OCI-LY1 (cell line): ENCODE measurements around the gene ALX1.
"Not testable (repeated sequence)": the region's sequence is repeated elsewhere in the genome, so short reads cannot be mapped to it uniquely, and the experiment has no call there.

Source experiments
- EZH2 ChIP-seq: fragments of 200-600 bp; sonication (generic), shearing (Covaris generic); IDR thresholded peaks from 2 replicates; pipeline ENCODE4 v1.8.0; 2017; ENCODE audit warnings: borderline replicate concordance, mixed run types, mild to moderate bottlenecking, antibody characterized with exemption, low read length, moderate library complexity, mixed read lengths
- TF ChIP-seq, protein P1 (sequence below): fragments of 200-600 bp; sonication (generic), shearing (Covaris generic); IDR thresholded peaks from 2 replicates; pipeline ENCODE4 v1.5.1; 2017; ENCODE audit warnings: mild to moderate bottlenecking, antibody characterized with exemption, low read length, moderate library complexity, mixed read lengths

DNA sequence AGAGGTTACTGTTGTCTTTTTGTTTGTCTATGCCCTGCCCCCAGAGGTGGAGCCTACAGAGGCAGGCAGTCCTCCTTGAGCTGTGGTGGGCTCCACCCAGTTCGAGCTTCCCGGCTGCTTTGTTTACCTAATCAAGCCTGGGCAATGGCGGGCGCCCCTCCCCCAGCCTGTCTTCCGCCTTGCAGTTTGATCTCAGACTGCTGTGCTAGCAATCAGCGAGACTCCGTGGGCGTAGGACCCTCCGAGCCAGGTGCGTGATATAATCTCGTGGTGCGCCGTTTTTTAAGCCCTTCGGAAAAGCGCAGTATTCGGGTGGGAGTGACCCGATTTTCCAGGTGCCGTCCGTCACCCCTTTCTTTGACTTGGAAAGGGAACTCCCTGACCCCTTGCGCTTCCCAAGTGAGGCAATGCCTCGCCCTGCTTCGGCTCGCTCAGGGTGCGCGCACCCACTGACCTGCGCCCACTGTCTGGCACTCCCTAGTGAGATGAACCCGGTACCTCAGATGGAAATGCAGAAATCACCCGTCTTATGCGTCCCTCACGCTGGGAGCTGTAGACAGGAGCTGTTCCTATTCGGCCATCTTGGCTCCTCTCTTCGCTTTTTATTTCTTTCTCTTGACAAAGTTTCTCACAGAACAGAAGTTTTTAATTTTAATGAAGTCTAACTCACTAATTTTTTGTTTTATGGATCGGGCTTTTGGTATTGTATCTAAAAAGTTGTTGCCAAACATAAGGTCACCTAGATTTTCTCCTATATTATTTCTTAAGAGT lies 38.0 kb downstream of the ALX1 start:
- TF ChIP-seq, protein P1, sequence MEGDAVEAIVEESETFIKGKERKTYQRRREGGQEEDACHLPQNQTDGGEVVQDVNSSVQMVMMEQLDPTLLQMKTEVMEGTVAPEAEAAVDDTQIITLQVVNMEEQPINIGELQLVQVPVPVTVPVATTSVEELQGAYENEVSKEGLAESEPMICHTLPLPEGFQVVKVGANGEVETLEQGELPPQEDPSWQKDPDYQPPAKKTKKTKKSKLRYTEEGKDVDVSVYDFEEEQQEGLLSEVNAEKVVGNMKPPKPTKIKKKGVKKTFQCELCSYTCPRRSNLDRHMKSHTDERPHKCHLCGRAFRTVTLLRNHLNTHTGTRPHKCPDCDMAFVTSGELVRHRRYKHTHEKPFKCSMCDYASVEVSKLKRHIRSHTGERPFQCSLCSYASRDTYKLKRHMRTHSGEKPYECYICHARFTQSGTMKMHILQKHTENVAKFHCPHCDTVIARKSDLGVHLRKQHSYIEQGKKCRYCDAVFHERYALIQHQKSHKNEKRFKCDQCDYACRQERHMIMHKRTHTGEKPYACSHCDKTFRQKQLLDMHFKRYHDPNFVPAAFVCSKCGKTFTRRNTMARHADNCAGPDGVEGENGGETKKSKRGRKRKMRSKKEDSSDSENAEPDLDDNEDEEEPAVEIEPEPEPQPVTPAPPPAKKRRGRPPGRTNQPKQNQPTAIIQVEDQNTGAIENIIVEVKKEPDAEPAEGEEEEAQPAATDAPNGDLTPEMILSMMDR = not testable (repeated sequence)
- not testable (repeated sequence) for TF ChIP-seq EZH2
